HuH-7 (cell line): ENCODE data around the gene POLR2J.
"Not testable (repeated sequence)": the region's sequence is repeated elsewhere in the genome, so short reads cannot be mapped to it uniquely, and the experiment has no call there.

Experiments
- DNase-seq: peaks from one replicate; pipeline ENCODE4 v3.0.0; 2011; ENCODE audit warnings: low spot score

The POLR2J gene

DNA sequence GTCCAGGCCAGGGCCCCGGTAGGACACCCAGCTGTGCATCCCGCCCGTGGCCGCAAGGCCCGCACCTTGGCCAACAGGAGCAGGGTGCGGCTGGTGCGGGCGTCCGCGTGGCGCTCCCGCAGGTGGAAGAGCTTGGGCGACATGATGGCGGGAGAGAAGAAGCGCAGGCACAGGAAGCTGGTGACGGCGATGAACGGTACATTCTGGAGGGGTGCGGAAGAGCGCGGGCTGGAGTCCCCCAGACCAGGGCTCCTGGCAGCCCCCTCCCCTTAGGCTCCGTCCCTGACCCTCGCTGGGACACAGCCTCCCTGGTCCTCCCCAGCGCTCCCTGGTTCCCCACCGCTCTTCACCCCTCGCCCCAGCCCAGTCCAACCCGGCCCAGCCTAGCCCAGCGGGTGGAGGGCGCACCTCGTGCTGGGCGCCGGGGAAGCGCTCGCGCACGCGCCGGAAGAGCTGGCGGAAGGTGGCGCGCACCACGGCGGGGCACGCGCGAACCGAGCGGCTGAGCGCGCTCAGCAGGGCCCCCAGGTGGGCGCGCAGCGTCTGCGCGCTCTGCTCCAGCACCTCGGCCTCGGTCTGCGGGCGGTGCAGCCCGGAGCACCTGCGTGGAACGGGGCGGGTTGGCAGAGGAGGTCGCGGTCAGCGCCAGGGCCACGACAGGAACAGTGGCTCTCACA lies 15.9 kb upstream of the POLR2J start:
- not testable (repeated sequence) for DNase-seq

DNA sequence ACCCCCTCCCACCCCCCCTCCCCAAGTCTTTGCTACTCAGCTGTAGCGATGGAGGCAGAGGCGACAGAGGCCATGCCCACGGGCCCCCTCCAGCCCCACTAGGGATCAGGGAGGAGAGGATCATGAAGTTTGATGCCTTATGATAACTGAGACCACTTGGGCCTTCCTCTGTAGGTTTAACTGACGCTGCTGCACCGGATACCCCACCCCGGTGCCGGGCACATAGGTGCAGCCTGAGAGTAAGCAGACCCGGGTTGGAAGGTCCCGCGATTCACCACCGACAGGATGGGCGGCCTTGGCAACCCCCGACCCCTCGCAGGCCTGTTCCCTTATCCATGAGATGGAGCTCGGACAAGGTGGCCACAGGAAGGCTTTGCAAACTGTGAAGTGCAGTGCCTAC lies 15.3 kb upstream of the POLR2J start:
- DNase-seq, result not testable (repeated sequence)

DNA sequence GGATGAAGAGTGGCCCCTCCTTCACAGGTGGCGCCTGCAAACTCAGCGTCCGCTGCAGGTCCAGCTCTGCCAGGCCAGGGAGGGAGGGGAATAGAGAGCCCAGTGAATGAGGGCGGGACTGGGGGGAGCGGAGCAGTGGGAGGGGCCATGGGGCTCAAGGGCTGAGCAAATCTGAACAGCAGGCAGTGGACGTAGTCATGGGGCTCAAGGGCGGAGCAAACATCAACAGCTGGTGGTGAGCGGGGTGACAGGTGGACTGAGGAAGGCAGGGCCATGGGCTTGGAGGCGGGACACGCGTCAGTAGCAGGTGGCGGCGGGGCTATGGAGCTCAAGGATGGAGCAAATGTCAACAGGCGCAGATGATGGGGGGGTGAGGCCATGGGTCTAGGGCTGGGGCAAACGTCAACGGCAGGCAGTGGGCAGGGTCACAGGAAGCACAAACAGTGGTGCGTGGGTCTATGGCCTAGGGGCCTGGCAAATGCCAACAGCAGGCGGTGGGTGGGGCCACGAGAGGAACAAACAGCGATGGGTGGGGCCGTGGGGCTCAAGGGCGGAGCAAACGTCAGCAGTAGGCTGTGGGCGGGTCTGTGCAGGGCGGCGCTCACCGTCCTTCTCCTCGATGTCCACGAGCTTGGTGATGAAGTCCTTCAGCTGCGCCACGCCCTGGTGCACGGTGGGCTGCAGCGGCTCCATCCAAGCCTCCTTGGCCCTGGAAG lies 14.7 kb upstream of the POLR2J start:
- DNase-seq, result not testable (repeated sequence)

DNA sequence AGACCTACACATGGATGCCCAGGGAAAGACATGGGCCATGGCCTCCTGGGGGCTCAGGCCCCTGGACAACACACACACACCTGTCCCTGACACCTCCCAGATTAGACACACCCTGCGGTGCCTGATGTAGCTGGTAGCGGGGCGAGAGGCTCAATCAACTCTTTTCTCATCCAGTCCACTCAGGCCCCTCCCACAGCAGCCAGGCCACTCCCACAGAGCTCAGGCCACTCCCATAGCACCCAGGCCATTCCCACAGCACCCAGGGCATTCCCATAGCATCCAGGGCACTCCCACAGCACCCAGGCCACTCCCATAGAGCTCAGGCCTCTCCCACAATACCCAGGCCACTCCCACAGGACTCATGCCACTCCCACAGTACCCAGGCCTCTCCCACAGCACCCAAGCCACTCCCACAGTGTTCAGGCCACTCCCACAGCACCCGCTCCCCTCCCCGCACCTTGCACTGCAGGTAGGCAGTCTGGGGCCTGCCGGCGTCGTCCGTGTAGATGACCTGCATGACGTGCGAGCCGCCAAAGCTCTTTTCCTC lies 11.9 kb upstream of the POLR2J start:
- not testable (repeated sequence) for DNase-seq

DNA sequence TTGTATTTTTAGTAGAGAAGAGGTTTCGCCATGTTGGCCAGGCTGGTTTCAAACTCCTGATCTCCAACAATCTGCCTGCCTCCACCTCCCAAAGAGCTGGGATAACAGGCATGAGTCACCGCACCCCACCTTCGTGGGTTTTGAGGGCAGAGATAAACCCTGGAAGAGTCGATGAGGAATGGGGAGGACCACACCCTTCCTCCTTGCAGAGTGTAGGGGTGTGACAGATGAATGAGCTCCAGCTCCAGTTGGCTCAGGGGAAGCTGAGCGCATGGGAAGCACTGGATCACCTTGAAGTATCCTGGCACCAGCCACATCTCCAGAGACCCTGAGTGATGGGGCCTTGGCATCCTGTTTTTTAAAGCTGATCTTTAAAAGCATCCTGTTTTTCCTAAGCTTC lies 5.6 kb upstream of the POLR2J start:
- not testable (repeated sequence) for DNase-seq

DNA sequence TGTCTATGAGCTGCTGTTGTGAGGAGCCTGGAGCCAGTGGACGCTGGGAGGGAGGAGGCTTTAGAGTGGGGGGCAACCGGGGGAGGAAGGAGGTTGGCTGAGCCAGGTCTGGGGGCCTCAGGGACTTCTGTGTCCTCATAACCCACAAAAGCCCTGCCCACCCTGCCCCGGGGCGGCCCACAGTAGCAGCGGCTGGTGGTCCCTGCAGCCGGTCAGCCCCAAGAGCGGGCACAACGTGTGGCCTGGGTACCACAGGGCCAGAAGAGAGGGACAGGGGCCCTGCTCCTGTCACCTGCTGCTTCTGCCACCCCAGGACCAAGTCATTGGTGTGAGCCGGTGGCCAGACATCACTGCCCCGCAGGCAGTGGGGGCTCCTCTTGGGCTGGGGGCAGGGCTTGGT lies 3.2 kb upstream of the POLR2J start:
- DNase-seq, result not testable (repeated sequence)

DNA sequence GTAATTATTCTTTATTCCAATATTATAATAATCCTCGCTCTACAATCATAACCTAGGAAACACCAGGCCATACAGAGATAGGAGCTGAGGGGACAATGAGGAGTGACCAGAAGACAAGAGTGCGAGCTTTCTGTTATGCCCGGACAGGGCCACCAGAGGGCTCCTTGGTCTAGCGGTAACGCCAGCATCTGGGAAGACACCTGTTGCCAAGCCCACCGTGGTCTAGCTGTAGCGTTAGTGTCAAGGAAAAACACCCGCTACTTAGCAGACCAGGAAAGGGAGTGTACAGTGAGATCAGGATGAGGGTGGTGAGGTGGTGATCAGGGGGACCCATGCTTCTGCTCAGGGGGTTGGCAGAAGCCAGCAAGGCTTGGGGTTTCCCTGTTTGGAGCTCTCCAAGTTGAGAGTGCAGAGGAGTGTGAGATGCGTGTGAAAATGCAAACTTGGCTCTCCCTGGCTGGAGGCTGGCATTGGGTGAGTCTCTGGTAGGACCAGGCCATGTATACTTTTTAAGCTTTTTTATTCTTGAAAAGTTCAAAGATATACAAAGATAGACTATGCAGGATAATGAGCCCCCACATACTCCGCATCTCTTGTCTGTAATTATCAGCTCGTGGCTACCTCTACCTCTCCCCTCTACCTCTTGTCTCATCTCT lies 1.4 kb upstream of the POLR2J start:
- DNase-seq, result not testable (repeated sequence)

DNA sequence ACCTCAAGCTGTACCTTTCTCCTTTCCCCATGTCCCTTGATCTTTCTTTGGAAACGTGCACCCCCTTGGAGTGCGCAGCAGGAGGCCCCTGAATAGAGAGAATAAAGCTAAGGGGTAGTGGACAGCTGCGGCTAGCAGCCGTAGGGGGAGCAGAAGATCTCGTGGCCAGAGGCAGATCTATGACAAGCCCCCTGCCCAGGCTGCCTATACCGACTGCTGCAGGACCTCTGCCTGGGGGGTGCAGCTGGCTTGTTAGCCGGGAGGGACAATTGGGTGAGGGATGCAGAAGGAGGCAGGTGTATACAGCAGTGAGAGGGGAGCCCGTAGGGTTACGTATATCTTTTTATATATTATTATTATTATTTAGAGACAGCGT lies 475 bp upstream of the POLR2J start:
- DNase-seq, result not testable (repeated sequence)

DNA sequence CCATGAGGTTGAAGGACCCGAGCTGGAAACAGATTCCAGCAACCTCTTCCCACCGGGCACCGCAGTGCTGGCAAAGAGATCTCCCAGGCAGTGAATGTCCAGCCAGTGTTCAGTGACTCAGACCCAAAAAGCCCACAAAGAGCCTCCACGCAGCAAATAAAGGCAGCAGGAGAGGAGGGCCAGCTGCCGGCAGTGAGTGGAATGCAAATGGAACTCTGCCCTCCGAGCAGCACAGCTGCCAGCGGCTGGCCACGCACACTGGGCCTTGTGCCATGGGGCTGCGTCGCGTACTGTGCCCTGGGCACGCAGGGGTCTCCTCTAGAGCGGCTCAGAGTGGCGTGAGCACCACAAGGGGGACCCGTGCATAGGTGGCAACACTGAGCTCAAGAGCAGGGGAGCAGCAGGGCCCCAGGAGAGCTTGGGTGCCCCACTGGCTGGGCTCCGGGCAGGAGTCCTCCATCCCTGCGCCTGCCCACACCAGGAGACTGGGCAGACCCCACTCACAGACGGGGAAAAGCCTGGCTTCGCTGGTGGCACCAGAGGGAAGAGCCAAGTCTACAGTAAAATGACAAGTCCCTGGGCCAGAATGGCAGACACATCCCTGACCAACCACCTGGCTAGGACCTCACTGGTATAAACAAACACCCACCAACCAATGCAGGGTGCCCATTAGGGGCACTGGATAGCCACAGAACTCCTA lies 3.8 kb downstream of the POLR2J start:
- DNase-seq, result not testable (repeated sequence)

DNA sequence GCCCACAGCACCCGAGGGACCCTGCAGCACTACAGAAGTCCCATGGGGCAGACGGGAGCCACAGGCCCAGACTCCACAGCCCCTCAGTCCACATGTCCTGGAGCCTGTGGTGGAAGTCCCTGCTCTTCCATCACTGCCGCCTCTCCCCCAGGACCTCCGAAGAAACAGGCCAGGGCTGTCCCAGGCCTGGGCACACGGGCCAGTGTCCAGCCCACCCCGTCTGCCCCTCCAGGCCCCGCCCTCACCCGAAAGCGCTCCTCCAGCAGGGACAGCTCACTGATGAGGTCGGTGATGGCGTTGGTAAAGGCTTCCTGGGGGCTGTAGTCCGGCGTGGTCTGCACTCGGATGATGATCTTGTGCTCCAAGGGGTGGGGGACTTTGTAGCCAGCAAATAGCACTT lies 4.6 kb downstream of the POLR2J start:
- DNase-seq, result not testable (repeated sequence)

DNA sequence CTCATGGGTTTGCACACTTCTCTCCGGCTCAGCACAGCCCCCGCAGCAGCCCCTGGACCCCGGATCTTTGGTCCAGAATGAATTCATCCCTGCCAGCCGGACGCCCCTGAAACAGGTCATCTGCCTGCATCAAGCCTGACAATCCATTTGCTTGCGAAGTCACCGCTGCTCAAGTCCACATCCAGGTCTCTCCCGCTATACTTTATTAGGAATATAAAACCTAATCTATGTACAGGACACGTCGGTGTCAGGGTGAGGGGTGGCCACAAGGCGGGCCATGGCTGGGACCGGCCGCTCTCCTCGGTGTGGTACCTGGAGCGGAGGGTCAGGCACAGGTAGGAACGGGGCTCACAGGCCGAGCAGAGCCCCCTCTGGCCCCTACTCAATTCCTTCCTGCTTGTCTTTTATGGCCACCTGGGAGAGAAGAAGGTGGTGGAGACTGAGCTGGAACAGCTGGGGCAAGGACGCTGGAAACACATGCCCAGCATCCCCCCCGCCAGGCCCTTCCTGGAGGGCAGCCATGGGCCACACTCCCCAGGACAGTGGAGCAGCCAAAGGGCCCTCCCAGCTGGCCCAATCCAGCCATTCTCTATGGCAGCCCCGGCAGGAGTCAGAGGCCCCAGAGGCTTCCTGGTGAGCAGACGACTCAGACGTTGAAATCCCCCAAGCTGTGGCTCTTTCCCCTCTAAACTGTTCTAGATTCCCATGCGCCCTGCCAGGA lies 5.3 kb downstream of the POLR2J start:
- DNase-seq, result no peak

DNA sequence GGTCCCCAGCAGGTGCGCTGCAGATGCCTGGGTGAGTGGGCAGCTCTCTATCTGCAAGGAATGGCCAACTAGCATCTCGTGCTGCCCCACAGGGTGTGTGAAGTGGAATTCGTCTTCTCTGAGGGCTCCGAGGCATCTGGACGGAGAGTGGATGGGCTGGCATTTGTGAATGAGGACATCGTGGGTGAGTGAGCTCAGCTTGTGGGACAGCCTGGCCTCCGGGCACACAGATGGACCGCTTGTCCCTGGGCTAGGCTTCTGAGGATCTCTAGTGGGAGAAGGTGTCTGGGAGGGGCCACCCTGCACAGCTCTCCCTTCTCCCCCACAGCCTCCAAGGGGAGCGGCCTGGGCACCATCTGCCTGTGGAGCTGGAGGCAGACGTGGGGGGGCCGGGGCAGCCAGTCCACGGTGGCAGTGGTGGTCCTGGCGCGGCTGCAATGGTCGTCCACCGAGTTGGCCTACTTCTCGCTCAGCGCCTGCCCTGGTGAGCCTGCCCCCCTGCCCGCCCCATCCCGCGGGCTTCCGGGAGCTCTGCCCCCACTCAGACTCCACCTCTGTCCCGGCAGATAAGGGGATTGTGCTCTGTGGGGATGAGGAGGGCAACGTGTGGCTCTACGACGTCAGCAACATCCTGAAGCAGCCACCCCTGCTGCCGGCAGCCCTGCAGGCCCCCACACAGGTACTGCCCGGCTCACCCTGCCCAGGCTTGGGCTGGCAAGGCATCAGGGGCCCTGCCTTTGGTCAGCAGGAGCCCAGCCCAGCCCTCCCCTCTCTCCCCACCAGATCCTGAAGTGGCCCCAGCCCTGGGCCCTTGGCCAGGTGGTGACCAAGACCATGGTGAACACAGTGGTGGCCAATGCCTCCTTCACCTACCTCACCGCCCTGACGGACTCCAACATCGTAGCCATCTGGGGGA lies 6.3 kb downstream of the POLR2J start:
- no peak for DNase-seq

DNA sequence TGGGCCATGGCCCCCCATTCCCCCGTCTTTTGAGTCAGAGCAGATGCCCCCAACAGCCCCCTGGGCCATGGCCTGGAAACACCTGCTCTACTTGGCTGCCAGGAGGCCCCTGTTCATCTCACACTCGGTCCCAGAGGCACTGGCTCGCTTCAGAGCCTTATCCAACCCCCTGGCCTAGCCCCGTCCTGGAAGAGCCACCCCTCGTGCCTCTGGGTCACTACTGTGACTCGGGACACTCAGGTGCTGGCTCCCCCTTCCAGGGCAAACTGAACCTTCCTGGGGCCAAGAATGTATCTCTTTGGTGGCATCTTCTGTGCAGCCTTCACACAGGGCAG lies 7.0 kb downstream of the POLR2J start:
- no peak for DNase-seq

DNA sequence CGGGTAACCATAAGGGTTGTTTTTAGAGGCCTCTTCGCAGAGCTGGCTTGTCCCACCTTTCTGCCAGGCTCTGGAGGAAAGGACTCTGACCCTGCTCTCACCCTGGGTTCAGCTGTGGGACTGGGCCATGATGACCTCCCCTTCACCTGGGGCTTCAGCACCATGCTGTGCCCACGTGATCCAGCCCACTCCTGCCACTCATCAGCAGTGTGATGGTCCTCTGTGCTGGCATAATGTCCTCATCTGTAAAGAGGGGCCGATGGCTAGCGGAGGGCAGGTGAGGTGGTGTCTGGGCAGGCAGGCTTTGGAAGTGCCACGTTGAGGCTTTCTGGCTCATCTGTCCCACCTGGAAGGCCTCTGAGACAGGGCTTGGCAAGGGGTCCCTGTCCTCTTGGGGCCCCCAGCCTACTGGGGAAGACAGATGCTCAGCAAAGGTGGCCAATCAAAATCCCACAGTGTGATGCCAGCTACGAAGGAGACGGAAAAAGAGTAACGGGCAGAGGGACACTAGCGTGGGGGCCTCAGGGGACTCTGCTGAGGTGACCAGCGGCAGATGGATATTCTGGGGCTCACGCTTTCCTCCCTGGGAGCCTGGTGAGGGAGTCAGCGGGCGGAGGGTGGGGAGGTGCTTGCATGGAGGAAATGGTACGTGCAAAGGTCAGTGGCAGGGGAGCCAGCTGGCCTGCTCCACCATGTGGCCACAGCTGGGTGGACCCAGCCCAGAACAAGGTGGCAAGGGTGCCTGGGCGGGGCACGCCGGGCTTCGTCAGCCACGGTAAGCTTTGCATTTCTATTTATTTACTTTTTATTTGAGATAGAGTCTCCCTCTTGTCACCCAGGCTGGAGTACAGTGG lies 8.5 kb downstream of the POLR2J start:
- no peak for DNase-seq

DNA sequence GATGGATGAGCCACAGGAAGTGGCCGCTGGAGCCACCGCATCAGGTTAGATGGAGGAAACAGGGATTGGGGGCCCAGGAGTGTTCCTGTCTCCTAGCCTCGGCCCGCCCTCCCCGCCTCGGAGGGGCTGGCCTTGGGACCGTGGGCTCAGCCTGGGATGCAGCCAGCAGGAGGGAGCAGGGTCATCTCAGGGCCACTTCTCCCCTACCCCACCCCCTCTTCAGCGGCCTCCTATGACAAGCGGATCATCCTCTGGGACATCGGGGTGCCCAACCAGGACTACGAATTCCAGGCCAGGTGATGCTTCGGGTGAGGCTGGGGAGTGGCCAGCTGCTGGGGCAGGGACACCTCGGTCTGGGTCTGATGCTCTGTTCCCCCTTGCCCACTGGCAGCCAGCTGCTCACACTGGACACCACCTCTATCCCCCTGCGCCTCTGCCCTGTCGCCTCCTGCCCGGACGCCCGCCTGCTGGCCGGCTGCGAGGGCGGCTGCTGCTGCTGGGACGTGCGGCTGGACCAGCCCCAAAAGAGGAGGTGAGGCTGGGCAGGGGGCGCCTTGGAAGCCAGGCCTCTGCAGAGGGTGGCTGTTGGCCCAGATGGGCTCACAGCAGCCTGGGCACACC lies 9.3 kb downstream of the POLR2J start:
- DNase-seq, result no peak

DNA sequence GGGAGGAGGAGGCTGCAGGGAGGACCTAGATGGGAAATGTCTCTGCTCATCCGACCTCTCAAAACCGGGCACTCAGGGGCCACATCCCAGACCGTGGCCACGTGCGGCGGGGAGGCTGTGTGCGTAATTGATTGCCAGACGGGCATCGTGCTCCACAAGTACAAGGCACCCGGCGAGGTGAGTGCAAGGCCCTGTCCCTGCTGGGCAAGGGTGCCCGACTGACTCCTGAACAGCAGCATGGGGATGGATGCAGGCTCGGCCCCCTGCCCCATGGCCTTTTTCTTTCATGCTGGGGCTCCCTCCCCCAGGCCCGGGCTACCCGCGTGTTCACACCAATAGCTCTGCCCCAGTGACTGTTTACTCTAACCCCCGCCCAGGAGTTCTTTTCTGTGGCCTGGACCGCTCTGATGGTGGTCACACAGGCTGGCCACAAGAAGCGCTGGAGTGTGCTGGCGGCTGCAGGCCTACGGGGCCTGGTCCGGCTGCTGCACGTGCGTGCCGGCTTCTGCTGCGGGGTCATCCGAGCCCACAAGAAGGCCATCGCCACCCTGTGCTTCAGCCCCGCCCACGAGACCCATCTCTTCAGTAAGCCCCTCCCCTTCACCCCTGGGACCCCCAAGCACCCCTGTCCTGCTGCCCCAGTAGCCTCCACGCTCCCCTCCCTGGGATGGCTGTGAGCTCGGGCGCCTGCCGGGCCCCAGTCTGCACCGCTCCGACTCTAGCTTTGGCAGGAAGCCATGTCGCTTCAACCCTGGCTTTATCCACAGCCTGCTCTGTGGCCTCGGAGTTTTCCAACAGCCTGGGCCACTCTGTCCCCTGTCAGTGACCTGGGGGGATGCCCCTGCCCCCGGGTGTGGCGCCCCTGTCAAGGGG lies 10.0 kb downstream of the POLR2J start:
- DNase-seq, result no peak

DNA sequence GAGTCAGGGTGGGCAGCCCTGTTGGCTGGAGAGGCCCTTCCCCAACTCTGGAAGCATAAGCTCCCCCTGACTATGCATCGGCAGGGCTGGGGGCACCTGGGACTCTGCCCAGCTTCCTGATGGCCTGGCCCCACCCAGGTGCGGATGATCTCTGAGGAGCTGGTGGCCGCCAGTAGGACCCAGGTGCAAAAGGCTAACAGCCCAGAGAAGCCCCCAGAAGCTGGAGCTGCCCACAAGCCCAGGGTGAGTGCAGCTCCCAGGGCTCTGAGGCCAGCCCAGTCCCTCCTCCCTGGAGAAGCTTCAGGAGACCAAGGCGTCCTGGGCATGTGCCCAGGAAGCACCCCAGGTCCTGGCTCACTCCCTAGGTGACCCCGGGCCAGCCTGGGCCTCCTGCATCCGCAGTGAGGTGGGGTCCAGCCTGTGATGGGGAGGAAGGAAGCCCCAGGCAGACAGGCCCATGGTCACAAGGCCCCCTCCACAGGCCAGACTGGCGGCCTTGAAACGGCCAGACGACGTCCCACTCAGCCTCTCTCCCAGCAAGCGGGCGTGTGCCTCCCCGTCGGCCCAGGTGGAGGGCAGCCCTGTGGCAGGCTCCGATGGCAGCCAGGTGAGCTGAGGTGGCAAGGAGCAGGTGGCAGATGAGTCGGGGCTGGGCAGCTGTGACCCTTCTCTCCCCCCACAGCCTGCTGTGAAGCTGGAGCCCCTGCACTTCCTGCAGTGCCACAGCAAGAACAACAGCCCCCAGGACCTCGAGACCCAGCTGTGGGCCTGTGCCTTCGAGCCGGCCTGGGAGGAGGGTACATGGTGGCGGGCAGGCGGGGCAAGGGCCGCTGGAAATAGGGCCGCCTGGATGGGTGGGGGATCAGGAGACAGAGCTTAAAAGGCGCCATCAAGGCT lies 10.9 kb downstream of the POLR2J start:
- no peak for DNase-seq
